T-helper 1 cell treated with Interleukin-12 subunit alpha and Interleukin-12 subunit beta and Interleukin-4 antibody, amounts not matched to agents 30 μg/mL and 1 μg/mL, for 36 hours (primary cell): Measurements from ENCODE around the gene COL4A2.
"Not testable (repeated sequence)": the region's sequence is repeated elsewhere in the genome, so short reads cannot be mapped to it uniquely, and the experiment has no call there.

ENCODE experiments used
- H3K27ac Mint-ChIP-seq: one replicate; pipeline ENCODE4 v1.8.0; 2021; ENCODE audit warnings: mild to moderate bottlenecking, mixed read lengths
- H3K27me3 Mint-ChIP-seq: one replicate; pipeline ENCODE4 v1.8.0; 2021; ENCODE audit warnings: low read depth, mixed read lengths
- H3K36me3 Mint-ChIP-seq: one replicate; pipeline ENCODE4 v1.8.0; 2021; ENCODE audit warnings: low read depth, mixed read lengths
- H3K4me1 Mint-ChIP-seq: one replicate; pipeline ENCODE4 v1.8.0; 2021; ENCODE audit warnings: low read depth, mixed read lengths
- H3K4me3 Mint-ChIP-seq: one replicate; pipeline ENCODE4 v1.8.0; 2021; ENCODE audit warnings: mild to moderate bottlenecking, moderate library complexity, mixed read lengths
- H3K9me3 Mint-ChIP-seq: one replicate; pipeline ENCODE4 v1.8.0; 2021; ENCODE audit warnings: mixed read lengths

The COL4A2 gene

GRCh38 chr13:110525328-110526319 lies 218.5 kb downstream of the COL4A2 start:
- H3K36me3 Mint-ChIP-seq = no peaks in the 10 kb centered on the region
- no peak overlapping the region for H3K27ac Mint-ChIP-seq
- no peak overlapping the region for H3K4me3 Mint-ChIP-seq
- H3K27me3 Mint-ChIP-seq = no peaks in the 10 kb centered on the region
- peaks cover 14% of the 10 kb centered on the region for H3K4me1 Mint-ChIP-seq
- H3K9me3 Mint-ChIP-seq = no peaks in the 10 kb centered on the region

DNA sequence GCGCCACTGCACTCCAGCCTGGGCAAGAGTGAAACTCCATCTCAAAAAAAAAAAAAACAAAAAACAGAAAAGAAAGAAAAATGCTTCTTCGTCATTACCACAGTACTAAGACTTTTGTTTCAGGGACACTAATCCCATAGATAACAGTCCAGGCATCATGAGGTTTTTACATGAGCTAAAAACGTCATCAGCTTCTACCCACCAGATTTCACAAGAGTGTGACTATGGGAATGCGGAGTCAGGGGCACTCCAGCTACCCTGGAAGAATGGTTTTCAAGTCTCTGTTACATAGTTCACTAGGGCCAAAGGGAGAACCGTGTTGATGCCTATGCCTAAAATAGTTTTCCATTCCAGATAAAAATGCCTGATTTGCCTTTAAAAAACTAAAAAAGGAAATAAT lies 221.3 kb downstream of the COL4A2 start:
- H3K27me3 Mint-ChIP-seq = no peaks in the 10 kb centered on the region
- no peak overlapping the region for H3K27ac Mint-ChIP-seq
- no peaks in the 10 kb centered on the region for H3K9me3 Mint-ChIP-seq
- H3K4me3 Mint-ChIP-seq = no peak overlapping the region
- H3K4me1 Mint-ChIP-seq = peaks cover 10% of the 10 kb centered on the region
- no peaks in the 10 kb centered on the region for H3K36me3 Mint-ChIP-seq

GRCh38 chr13:110528911-110529310 lies 221.8 kb downstream of the COL4A2 start:
- H3K4me1 Mint-ChIP-seq = peaks cover 10% of the 10 kb centered on the region
- no peaks in the 10 kb centered on the region for H3K36me3 Mint-ChIP-seq
- no peak overlapping the region for H3K4me3 Mint-ChIP-seq

GRCh38 chr13:110529522-110530311 lies 222.6 kb downstream of the COL4A2 start:
- Mint-ChIP-seq H3K36me3 (no peaks in the 10 kb centered on the region), H3K4me1 (peaks cover 3% of the 10 kb centered on the region), H3K9me3 (no peaks in the 10 kb centered on the region), H3K4me3 (no peak overlapping the region), H3K27ac (no peak overlapping the region), H3K27me3 (no peaks in the 10 kb centered on the region)

More at GRCh38 chr13:110528911-110529310, 221.8 kb downstream of the COL4A2 start:
- Mint-ChIP-seq H3K27me3 (no peaks in the 10 kb centered on the region), H3K27ac (no peak overlapping the region), H3K9me3 (no peaks in the 10 kb centered on the region)

- no peaks in the 10 kb centered on the region for H3K27me3 Mint-ChIP-seq
- H3K4me1 Mint-ChIP-seq = no peaks in the 10 kb centered on the region
- no peak overlapping the region for H3K27ac Mint-ChIP-seq
- H3K36me3 Mint-ChIP-seq = no peaks in the 10 kb centered on the region
- no peak overlapping the region for H3K4me3 Mint-ChIP-seq
- no peaks in the 10 kb centered on the region for H3K9me3 Mint-ChIP-seq
Observed at GRCh38 chr13:110531100-110531499, 224.0 kb downstream of the COL4A2 start.

GRCh38 chr13:110531671-110532083 lies 224.6 kb downstream of the COL4A2 start:
- Mint-ChIP-seq H3K9me3 (no peaks in the 10 kb centered on the region), H3K4me3 (no peak overlapping the region), H3K27me3 (no peaks in the 10 kb centered on the region), H3K36me3 (no peaks in the 10 kb centered on the region), H3K27ac (no peak overlapping the region), H3K4me1 (peaks cover 3% of the 10 kb centered on the region)

GRCh38 chr13:110532258-110532657 lies 225.2 kb downstream of the COL4A2 start:
- H3K4me3 Mint-ChIP-seq, H3K27me3 Mint-ChIP-seq, H3K36me3 Mint-ChIP-seq, H3K27ac Mint-ChIP-seq, H3K4me1 Mint-ChIP-seq, H3K9me3 Mint-ChIP-seq: not testable (repeated sequence)

- H3K27me3 Mint-ChIP-seq = no peaks in the 10 kb centered on the region
- H3K36me3 Mint-ChIP-seq = no peaks in the 10 kb centered on the region
- no peak overlapping the region for H3K4me3 Mint-ChIP-seq
- peaks cover 3% of the 10 kb centered on the region for H3K4me1 Mint-ChIP-seq
- no peaks in the 10 kb centered on the region for H3K9me3 Mint-ChIP-seq
- H3K27ac Mint-ChIP-seq = no peak overlapping the region
Observed at GRCh38 chr13:110533771-110534670, 226.9 kb downstream of the COL4A2 start.

DNA sequence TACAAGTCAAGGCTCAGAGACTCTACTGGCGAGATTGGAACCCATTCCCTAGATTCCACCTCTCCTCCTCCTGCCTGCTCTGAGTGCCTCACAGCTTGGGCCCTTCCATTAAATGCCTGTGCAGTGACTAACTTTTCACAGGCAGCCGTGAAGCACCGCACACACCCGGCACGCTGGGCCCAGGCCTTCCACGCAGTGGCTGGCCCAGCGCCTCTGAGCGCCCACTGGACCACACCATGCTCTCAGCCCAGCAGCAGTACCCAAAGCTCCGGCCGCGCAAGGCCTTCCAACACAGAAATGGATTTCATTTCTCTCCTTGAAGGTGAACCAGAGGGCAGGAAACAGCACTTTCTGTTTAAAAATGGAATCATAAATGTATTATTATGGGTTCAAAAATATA lies 228.4 kb downstream of the COL4A2 start:
- Mint-ChIP-seq H3K36me3 (no peaks in the 10 kb centered on the region), H3K4me1 (peaks cover 3% of the 10 kb centered on the region), H3K9me3 (no peaks in the 10 kb centered on the region), H3K27ac (no peak overlapping the region), H3K4me3 (no peak overlapping the region), H3K27me3 (no peaks in the 10 kb centered on the region)

GRCh38 chr13:110536006-110536693 lies 229.1 kb downstream of the COL4A2 start:
- Mint-ChIP-seq H3K27me3 (no peaks in the 10 kb centered on the region), H3K27ac (no peak overlapping the region), H3K4me1 (peaks cover 3% of the 10 kb centered on the region), H3K9me3 (no peaks in the 10 kb centered on the region), H3K4me3 (no peak overlapping the region), H3K36me3 (no peaks in the 10 kb centered on the region)

- H3K4me3 Mint-ChIP-seq = no peak overlapping the region
- peaks cover 2% of the 10 kb centered on the region for H3K36me3 Mint-ChIP-seq
- no peaks in the 10 kb centered on the region for H3K27me3 Mint-ChIP-seq
Observed at GRCh38 chr13:110538632-110539031, 231.5 kb downstream of the COL4A2 start.

GRCh38 chr13:110539894-110540293 lies 232.8 kb downstream of the COL4A2 start:
- Mint-ChIP-seq H3K27ac (no peak overlapping the region), H3K36me3 (peaks cover 2% of the 10 kb centered on the region), H3K27me3 (no peaks in the 10 kb centered on the region), H3K4me3 (no peak overlapping the region), H3K9me3 (no peaks in the 10 kb centered on the region), H3K4me1 (peaks cover 3% of the 10 kb centered on the region)

More at GRCh38 chr13:110538632-110539031, 231.5 kb downstream of the COL4A2 start:
- Mint-ChIP-seq H3K9me3 (no peaks in the 10 kb centered on the region), H3K4me1 (peaks cover 3% of the 10 kb centered on the region), H3K27ac (no peak overlapping the region)

DNA sequence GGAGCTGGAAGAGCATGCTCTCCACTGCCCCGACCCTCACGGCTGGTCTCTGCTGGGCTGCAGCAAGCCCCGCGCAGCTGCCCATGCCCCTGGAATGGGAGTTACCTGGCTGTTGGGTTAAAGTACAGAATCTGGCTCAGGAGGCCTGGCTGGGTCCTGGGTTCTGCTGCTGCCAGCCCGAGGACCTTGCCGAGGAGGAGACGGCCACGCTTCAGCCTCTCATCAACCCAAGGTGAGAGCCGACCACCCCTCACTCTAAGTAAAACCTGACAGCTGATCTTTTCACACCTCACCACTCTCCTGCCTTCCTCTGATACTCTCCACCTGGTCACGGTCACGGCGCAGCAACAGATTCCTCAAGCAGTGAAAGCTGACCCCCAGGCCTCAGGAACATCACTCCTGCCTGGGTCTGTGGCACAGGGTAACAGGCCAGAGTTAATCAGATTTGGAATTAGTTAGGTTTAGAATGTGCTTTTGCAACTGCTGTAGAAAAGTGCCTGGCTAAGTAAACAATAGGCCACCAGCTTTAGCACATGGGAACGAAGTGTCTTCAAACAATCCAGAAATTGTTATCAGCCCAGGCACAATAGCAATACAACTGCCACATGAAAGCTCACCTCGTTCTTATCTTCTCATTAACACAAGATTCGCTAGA lies 233.9 kb downstream of the COL4A2 start:
- no peak overlapping the region for H3K27ac Mint-ChIP-seq
- peaks cover 3% of the 10 kb centered on the region for H3K4me1 Mint-ChIP-seq
- no peaks in the 10 kb centered on the region for H3K9me3 Mint-ChIP-seq
- peaks cover 3% of the 10 kb centered on the region for H3K36me3 Mint-ChIP-seq
- no peak overlapping the region for H3K4me3 Mint-ChIP-seq
- H3K27me3 Mint-ChIP-seq = no peaks in the 10 kb centered on the region
